Osteoblast (primary cell): ENCODE data around the gene PHF23. TPM values are rescaled to one million over a fixed set of nuclear protein-coding genes. Genes with fewer than 3 reads are reported as not detected.

Experiments
- DNase-seq: peaks from one replicate; pipeline ENCODE4 v3.0.0; 2011; ENCODE audit warnings: low spot score, mixed read lengths; ENCODE audit not compliant: insufficient read length; ENCODE audit errors: missing footprints
- H2AFZ ChIP-seq: 2 replicates; pipeline ENCODE4 v1.6.0; 2011; ENCODE audit warnings: mild to moderate bottlenecking, low read length
- H3K27ac ChIP-seq: 2 replicates; pipeline ENCODE4 v1.5.1; 2011; ENCODE audit warnings: mild to moderate bottlenecking, low read depth, low read length, moderate library complexity
- H3K27me3 ChIP-seq: 2 replicates; pipeline ENCODE4 v1.6.0; 2012; ENCODE audit warnings: mild to moderate bottlenecking, control low read depth, inconsistent platforms, low read length, moderate library complexity; ENCODE audit not compliant: insufficient read depth
- H3K36me3 ChIP-seq: 2 replicates; pipeline ENCODE4 v1.5.1; 2011; ENCODE audit warnings: mild to moderate bottlenecking, low read length, control low read depth, moderate library complexity; ENCODE audit not compliant: insufficient read depth
- H3K4me1 ChIP-seq: 2 replicates; pipeline ENCODE4 v1.5.1; 2011; ENCODE audit warnings: mild to moderate bottlenecking, low read length, control low read depth, moderate library complexity; ENCODE audit not compliant: insufficient read depth
- H3K4me2 ChIP-seq: 2 replicates; pipeline ENCODE4 v1.6.0; 2011; ENCODE audit warnings: mild to moderate bottlenecking, low read length; ENCODE audit not compliant: insufficient read depth
- H3K4me3 ChIP-seq: fragments of 200-600 bp; sonication (generic); 3 replicates; pipeline ENCODE4 v1.5.1; 2012; ENCODE audit warnings: mild to moderate bottlenecking, low read length, inconsistent platforms; ENCODE audit not compliant: insufficient read depth
- H3K79me2 ChIP-seq: 2 replicates; pipeline ENCODE4 v1.6.0; 2012; ENCODE audit warnings: mild to moderate bottlenecking, low read length, control low read depth, inconsistent platforms; ENCODE audit not compliant: insufficient read depth
- H3K9me3 ChIP-seq: 2 replicates; pipeline ENCODE4 v1.5.1; 2011; ENCODE audit warnings: low read depth, low read length, control low read depth
- H4K20me1 ChIP-seq: 2 replicates; pipeline ENCODE4 v1.6.0; 2012; ENCODE audit warnings: mild to moderate bottlenecking, low read length, control low read depth; ENCODE audit not compliant: insufficient read depth
- CTCF ChIP-seq: IDR thresholded peaks from 2 replicates; pipeline ENCODE4 v1.5.1; 2011; ENCODE audit warnings: mild to moderate bottlenecking, low read depth, low read length, moderate library complexity; ENCODE audit errors: extremely low read depth
- total RNA-seq: library from RNA; depleted of rRNA; stranded (reverse); fragments of >200 nt; gene quantifications from 2 replicates; pipeline ENCODE4 v1.2.3, GENCODE V29; 2012

PHF23 gene
- total RNA-seq, 1 donor: 53.2 TPM

DNA sequence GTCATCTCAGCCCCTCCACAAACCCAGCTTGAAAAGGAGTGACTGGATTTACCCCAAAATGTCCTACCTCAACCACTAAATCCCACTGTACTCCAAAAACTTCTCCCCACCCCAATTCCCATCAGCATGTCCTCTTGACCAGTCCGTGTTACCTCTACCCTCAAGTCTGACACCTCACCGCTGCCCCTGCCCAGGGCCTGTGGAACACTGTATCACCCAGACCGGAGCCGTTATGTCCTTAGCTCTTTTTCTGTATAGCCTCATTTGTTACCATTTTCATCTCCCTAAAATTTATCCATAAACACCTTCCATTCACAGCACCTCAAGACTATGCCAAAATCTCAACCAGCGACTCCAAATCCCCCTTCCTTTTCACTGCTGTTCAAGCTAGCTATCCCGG is 2.4 kb downstream of the PHF23 start:
- no peak for DNase-seq
- Histone ChIP-seq H4K20me1 (peaks cover 40% of the 10 kb centered on the region), H3K9me3 (no peaks in the 10 kb centered on the region), H3K4me2 (peak overlapping the region; percentile 78), H3K36me3 (peaks cover 42% of the 10 kb centered on the region), H3K4me1 (peaks cover 44% of the 10 kb centered on the region), H3K27ac (no peak overlapping the region), H3K79me2 (peaks cover 88% of the 10 kb centered on the region), H3K27me3 (no peaks in the 10 kb centered on the region), H3K4me3 (no peak overlapping the region), H2AFZ (no peak overlapping the region)
- TF ChIP-seq CTCF: no peak

GRCh38 chr17:7235693-7236665 is 3.3 kb downstream of the PHF23 start:
- peaks cover 38% of the 10 kb centered on the region for H3K4me1 ChIP-seq
- peaks cover 40% of the 10 kb centered on the region for H4K20me1 ChIP-seq
- H3K9me3 ChIP-seq: no peaks in the 10 kb centered on the region
- H3K27ac ChIP-seq: peak overlapping the region; percentile 43
- peak overlapping the region; percentile 39 for H3K4me2 ChIP-seq
- H3K36me3 ChIP-seq: peaks cover 40% of the 10 kb centered on the region
- peak; percentile 86 for DNase-seq
- no peaks in the 10 kb centered on the region for H3K27me3 ChIP-seq
- TF ChIP-seq CTCF: no peak
- H2AFZ ChIP-seq: no peak overlapping the region
- H3K79me2 ChIP-seq: peaks cover 88% of the 10 kb centered on the region
- no peak overlapping the region for H3K4me3 ChIP-seq

DNA sequence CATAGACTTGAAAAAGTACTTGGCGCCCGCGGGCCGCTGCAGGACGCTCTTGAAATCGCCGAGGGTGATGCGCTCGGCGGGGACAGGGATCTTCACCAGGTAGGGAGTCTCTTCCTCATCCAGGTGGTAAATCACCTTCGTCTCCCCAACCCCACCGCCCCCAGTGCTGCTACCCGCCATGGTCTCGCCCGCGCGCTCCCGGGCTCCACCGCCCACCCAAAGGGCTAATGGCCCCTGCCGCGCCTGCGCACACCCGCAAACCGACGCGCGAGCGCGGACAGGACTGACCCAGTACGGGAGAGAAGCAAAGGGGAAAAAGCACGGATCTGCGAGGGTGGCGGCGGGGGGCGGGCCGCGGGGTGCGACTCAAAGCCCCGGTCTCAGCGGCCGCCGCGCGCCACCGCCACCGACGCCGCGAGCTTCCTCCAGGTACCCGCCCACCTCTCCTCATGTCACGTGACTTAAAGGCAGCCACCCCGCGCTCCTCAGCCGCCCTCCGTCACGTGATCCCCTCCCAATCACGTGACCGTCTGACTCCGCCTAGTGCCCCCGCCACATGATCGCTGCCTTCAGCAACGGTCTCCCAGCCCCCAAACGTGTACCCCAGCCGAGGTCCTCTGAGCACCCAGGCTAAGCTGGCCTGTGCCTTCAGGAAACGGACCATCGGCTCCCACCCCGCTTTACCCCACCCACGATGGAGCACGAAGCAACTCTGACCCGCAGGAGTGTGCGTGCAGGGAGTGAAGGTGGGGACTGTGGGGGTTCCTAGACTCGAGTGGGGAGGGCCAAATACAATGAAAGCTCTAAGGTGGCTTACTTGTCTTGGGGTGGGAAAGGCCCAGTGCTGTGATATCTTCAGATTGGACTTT is 4.9 kb downstream of the PHF23 start, which contains the start of gene DVL2:
Gene DVL2 (minus strand): TSS at position 435 of the 869 bp plus-strand sequence. CDS start 255 bp downstream, at position 180.
- TF ChIP-seq CTCF: no peak
- peaks cover 39% of the 10 kb centered on the region for H4K20me1 ChIP-seq

More for the DNA sequence above, 4.9 kb downstream of the PHF23 start, which contains the start of gene DVL2:
- Histone ChIP-seq H3K9me3 (no peaks in the 10 kb centered on the region), H3K4me2 (peak within 1 kb of the TSS; percentile 92), H3K4me3 (peak within 1 kb of the TSS; percentile 80), H3K79me2 (peaks cover 92% of the 10 kb centered on the region), H3K36me3 (peaks cover 37% of the 10 kb centered on the region), H3K27me3 (no peaks in the 10 kb centered on the region), H3K27ac (peak within 1 kb of the TSS; percentile 77), H2AFZ (peak within 1 kb of the TSS; percentile 53), H3K4me1 (peaks cover 25% of the 10 kb centered on the region)
- DNase-seq: peak; percentile 100
